HG02798 (cell line): ENCODE results near the gene GAS2L2.

Experiments
- ATAC-seq: cut with Tn5 transposase; IDR thresholded peaks from one replicate; pipeline ENCODE4 v1.9.1; 2021; ENCODE audit warnings: mild to moderate bottlenecking; ENCODE audit not compliant: unreplicated experiment, poor library complexity

Gene GAS2L2

GRCh38 chr17:35752945-35753764 is at the start of gene GAS2L2:
GAS2L2 (minus strand) TSS chr17:35753239; CDS start chr17:35752850, 389 bp downstream.
- no peak for ATAC-seq

- ATAC-seq = no peak
Measured at GRCh38 chr17:35801583-35802224, 48.7 kb upstream of the GAS2L2 start.

GRCh38 chr17:35799942-35800341 is 46.9 kb upstream of the GAS2L2 start:
- no peak for ATAC-seq

GRCh38 chr17:35797918-35798317 is 44.9 kb upstream of the GAS2L2 start:
- no peak for ATAC-seq

- ATAC-seq = no peak
Measured at GRCh38 chr17:35797370-35797769, 44.3 kb upstream of the GAS2L2 start.

GRCh38 chr17:35796942-35797341 is 43.9 kb upstream of the GAS2L2 start:
- ATAC-seq = no peak

- ATAC-seq = no peak
Measured at GRCh38 chr17:35795871-35796265, 42.8 kb upstream of the GAS2L2 start.

- no peak for ATAC-seq
Measured at GRCh38 chr17:35795007-35795870, 42.2 kb upstream of the GAS2L2 start, which contains the start of gene MMP28. MMP28 (minus strand) TSS chr17:35795641; CDS start chr17:35795377, 264 bp downstream.

- ATAC-seq = no peak
Measured at GRCh38 chr17:35793257-35793656, 40.2 kb upstream of the GAS2L2 start.

- ATAC-seq = no peak
Measured at GRCh38 chr17:35791681-35792350, 38.8 kb upstream of the GAS2L2 start.

- no peak for ATAC-seq
Measured at GRCh38 chr17:35790841-35791240, 37.8 kb upstream of the GAS2L2 start.

GRCh38 chr17:35788477-35789368 is 35.7 kb upstream of the GAS2L2 start:
- ATAC-seq = no peak

- ATAC-seq = no peak
Measured at GRCh38 chr17:35786941-35787432, 33.9 kb upstream of the GAS2L2 start.

- no peak for ATAC-seq
Measured at GRCh38 chr17:35784895-35785294, 31.9 kb upstream of the GAS2L2 start.

- no peak for ATAC-seq
Measured at GRCh38 chr17:35780950-35781349, 27.9 kb upstream of the GAS2L2 start.

GRCh38 chr17:35778641-35779196 is 25.7 kb upstream of the GAS2L2 start:
- ATAC-seq = no peak

GRCh38 chr17:35775583-35775982 is 22.5 kb upstream of the GAS2L2 start:
- no peak for ATAC-seq

GRCh38 chr17:35775039-35775438 is 22.0 kb upstream of the GAS2L2 start:
- ATAC-seq = no peak

GRCh38 chr17:35774499-35774898 is 21.5 kb upstream of the GAS2L2 start:
- no peak for ATAC-seq
